Activated T-cell treated with anti-CD3 and anti-CD28 coated beads for 48 hours (primary cell): ENCODE data around the gene TRPC4AP.

Source experiments
- DNase-seq: peaks from one replicate; pipeline ENCODE4 v3.0.0-alpha.2; 2020; ENCODE audit warnings: low read depth

Gene TRPC4AP

DNA sequence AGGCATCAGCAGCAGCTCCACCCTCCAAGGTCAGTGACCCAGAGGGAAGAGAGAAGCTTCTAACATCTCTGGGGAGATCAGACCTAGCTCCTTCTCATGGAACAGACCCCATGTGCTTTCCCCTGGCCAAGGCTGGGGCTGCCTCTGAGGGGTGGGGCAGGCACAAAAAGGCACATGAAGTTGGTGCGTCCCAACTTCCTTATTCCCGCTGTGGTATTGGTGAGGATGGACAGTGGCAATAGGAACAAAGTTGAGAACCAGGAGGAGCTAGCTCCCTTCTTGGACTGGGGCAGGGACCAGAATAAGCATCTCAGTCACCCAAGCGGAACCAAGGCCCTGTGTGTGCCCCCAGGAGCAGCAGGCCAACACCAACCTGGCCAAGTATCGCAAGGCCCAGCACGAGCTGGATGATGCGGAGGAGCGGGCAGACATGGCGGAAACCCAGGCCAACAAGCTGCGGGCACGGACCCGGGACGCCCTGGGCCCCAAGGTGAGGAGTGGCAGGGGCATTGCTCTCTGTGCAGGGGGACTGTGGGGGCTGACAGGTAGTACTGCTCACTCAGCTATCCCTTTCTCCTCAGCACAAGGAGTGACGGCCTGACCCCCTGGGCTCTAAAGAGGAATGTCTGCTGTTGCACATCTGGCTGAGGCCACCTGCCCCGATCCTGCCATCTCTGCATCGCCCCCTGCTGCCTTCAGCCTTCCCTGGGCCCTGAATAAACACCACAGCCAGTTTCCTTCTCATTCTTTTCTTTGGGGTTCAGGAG, 90.8 kb downstream of the TRPC4AP start:
- no peak for DNase-seq

DNA sequence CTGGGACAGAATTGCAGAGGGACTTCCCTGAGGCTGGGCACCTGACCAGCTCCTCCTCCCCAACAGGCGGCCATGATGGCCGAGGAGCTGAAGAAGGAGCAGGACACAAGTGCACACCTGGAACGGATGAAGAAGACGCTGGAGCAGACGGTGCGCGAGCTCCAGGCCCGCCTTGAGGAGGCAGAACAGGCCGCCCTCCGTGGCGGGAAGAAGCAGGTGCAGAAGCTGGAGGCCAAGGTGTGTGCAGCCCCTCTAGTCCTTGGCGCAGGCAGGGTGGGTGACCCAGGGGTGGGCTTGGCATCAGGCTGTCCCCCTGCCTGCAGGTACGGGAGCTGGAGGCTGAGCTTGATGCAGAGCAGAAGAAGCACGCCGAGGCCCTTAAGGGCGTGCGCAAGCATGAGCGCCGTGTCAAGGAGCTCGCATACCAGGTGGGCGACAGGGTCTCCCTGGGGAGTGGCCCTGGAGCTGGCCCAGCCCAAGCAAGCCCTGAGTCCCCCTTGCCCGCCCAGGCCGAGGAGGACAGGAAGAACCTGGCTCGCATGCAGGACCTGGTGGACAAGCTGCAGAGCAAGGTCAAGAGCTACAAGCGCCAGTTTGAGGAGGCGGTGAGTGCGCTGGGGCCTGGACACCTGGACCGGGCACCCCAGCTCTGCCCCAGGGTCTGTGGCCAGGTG, 91.5 kb downstream of the TRPC4AP start:
- no peak for DNase-seq

DNA sequence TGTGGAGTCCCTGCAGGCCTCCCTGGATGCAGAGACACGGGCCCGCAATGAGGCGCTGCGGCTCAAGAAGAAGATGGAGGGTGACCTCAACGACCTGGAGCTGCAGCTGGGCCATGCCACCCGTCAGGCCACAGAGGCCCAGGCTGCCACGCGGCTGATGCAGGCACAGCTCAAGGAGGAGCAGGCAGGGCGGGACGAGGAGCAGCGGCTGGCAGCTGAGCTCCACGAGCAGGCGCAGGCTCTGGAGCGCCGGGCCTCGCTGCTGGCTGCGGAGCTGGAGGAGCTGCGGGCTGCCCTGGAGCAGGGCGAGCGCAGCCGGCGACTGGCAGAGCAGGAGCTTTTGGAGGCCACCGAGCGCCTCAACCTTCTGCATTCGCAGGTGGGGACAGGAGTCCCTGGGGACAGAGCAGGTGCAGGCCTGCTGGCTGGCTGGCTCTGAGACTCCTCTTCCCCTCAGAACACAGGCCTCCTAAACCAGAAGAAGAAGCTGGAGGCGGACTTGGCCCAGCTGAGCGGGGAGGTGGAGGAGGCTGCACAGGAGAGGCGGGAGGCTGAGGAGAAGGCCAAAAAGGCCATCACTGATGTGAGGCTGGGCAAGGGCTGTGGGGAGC, 92.2 kb downstream of the TRPC4AP start:
- DNase-seq, result no peak

DNA sequence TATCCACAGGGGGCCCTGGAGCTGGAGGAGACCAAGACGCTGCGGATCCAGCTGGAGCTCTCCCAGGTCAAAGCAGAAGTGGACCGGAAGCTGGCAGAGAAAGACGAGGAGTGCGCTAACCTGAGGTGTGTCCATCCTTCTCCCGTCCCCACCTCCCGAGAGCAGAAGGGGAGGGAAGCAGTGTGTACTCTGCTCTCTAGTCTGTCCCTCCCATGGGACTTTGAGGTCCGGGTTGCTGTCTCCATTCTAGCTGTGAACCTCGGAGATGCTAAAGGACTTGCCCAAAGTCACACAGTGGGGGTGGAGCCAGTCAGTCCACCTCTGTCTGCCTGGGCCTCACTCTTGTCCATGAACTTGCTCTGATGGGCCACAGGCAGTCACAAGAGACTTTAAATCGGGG, 92.8 kb downstream of the TRPC4AP start:
- no peak for DNase-seq

DNA sequence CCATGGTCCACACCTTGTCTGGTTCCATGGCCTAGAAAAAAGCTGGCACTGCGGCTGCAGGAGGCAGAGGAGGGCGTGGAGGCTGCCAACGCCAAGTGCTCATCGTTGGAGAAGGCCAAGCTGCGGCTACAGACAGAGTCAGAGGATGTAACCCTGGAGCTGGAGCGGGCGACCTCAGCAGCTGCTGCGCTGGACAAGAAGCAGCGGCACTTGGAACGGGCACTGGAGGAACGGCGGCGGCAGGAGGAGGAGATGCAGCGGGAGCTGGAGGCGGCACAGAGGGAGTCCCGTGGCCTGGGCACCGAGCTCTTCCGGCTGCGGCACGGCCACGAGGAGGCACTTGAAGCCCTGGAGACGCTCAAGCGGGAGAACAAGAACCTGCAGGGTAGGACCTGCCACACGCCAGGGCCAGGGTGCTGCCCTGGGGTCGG, 93.6 kb downstream of the TRPC4AP start:
- no peak for DNase-seq

DNA sequence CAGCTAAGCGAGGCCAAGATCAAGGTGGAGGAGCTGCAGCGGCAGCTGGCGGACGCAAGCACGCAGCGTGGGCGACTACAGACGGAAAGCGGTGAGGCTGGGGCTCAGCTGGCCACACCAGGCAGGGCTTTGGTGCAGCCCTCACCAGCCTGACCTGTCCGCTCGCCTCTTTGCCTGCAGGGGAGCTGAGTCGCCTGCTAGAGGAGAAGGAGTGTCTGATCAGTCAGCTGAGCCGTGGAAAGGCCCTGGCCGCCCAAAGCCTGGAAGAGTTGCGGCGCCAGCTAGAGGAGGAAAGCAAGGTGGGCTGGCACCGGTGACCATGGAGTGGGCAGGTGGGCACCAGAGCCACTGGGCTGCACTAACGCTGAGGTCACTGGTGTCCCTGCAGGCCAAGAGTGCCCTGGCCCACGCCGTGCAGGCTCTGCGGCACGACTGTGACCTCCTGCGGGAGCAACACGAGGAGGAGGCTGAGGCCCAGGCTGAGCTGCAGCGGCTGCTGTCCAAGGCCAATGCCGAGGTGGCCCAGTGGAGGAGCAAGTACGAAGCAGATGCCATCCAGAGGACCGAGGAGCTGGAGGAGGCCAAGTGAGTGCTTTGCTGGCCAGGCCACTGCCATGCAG, 94.2 kb downstream of the TRPC4AP start:
- no peak for DNase-seq

DNA sequence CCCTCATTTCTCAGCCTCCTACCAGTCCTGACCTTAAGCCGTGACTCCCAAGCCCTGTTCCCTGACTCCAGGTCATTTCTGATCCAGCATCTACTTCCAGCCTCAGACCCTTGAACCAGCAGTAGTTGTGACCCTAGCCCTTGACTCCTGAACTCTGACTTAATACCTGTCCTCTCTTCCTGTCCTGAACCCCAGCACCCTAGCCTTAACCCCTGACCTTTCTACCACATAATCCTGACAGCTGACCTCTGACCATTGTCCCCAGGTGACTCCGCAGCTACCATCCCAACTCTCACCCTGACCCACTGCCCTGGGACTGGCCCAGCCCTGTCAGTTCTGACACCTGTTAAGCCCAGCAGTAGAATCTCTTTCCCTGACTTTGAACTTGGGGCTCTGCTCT, 94.8 kb downstream of the TRPC4AP start:
- DNase-seq, result no peak

DNA sequence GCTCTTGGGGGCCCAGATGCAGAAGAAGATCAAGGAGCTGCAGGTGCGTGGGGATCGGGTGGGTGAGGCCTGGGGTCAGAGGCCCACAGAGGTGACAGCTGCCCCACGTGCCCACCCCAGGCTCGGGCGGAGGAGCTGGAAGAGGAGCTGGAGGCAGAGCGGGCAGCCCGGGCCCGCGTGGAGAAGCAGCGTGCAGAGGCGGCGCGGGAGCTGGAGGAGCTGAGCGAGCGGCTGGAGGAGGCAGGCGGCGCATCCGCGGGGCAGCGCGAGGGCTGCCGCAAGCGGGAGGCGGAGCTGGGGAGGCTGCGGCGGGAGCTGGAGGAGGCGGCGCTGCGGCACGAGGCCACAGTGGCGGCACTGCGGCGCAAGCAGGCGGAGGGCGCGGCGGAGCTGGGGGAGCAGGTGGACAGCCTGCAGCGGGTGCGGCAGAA, 95.5 kb downstream of the TRPC4AP start:
- no peak for DNase-seq

DNA sequence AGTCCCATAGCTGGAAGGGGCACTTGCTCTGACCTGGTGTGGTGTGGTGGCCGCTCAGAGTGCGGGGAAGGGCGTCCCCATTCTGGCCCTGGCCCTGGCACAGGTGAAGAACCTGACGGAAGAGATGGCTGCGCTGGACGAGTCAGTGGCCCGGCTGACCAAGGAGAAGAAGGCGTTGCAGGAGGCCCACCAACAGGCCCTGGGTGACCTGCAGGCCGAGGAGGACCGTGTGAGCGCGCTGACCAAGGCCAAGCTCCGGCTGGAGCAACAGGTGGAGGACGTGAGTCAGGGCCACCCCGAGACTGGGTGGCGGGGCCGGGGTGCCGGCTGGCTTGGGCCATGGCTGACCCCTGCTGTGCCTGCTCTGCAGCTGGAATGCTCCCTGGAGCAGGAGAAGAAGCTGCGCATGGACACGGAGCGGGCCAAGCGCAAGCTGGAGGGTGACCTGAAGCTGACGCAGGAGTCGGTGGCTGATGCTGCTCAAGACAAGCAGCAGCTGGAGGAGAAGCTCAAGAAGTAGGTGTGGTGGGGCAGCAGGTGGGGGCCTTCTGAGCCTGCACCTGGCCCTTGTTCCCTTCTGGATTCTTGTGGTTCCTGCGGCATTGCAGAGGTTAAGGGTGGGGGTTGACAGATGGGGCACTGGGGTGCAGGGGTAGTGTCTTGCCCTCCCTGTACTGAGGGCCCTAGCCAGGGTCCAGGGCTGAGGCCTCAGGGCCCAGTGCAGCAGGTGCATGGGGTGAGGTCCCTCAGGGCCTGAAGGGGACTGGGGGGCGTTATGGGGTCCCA, 96.2 kb downstream of the TRPC4AP start:
- DNase-seq, result no peak

DNA sequence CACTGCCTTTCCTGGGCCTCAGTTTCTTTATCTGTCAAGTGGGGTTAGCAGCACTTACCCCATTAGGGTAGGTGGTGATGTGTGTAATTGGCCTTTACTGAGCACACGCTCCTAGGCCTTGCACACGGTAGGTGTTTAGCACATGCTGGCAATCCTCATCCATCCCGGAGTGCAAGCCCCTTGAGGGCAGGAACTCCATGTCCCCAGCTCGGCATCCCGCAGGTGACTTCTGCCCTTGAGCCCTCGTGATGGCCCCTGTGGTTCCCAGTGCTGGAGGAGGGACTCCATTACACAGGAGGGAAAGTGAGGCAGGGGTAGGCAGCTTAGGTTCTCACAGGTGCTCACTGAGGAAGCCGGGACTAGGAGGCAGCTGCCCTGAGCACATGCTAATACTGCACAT, 96.9 kb downstream of the TRPC4AP start:
- DNase-seq, result no peak

DNA sequence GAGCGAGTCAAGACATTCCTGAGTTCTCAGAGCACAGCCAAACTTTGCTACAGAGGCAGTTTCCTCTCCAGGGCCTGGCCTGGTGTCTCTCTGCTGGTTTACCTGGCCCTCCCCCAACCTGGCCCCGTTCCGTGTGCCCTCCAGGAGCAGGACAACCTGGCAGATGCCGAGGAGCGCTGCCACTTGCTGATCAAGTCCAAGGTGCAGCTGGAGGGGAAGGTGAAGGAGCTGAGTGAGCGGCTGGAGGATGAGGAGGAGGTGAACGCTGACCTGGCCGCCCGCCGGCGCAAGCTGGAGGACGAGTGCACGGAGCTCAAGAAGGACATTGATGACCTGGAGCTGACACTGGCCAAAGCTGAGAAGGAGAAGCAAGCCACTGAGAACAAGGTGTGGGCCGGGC, 97.4 kb downstream of the TRPC4AP start:
- no peak for DNase-seq

DNA sequence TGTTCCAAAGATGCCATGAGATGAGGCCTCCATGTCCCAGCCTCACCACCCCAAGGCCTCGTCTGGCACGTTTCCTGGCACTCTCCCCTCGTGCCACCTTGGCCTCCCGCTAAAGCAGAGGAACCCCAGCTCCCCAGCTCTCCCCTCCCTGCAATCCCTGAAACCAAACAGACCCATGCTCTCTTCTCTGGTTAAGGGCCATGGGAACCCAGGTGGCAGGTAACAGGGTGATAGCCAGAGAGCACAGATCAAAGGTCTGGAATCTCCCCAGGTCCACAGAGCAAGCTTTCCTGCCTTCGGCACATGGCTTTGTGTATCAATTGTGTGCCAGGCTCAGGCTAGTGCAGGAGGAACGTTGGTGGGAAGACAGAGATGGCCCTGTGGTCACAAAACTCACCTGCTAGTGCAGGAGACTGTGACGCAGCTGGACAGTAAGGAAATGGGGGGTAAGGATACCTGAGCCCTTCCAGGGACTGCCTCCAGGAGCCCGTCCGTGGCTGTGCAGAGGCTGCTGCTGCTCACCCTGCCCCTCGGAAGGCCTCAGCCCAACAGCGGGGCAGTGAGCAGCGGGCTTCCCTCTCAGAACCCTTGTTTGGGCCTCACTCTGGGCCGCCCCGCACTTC, 98.0 kb downstream of the TRPC4AP start:
- DNase-seq, result no peak

DNA sequence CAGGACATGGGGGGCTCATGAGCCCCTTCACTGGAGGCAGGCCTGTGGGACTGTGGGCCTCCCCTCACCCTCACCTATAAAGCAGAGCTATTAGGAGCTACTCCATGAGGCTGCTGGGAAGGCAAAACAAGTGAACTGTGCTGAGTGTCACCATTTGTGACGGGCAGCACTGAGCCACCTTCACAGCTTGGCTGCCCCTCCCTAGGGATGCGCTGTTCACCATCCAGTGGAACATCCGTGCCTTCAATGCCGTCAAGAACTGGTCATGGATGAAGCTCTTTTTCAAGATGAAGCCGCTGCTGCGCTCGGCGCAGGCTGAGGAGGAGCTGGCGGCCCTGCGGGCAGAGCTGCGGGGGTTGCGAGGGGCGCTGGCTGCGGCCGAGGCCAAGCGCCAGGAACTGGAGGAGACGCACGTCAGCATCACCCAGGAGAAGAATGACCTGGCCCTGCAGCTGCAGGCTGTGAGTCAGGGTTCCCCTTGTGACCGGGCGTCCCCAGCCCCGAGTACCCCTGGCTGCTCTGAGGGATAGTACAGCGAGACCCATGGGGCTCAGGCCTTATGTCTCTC, 98.6 kb downstream of the TRPC4AP start:
- no peak for DNase-seq

DNA sequence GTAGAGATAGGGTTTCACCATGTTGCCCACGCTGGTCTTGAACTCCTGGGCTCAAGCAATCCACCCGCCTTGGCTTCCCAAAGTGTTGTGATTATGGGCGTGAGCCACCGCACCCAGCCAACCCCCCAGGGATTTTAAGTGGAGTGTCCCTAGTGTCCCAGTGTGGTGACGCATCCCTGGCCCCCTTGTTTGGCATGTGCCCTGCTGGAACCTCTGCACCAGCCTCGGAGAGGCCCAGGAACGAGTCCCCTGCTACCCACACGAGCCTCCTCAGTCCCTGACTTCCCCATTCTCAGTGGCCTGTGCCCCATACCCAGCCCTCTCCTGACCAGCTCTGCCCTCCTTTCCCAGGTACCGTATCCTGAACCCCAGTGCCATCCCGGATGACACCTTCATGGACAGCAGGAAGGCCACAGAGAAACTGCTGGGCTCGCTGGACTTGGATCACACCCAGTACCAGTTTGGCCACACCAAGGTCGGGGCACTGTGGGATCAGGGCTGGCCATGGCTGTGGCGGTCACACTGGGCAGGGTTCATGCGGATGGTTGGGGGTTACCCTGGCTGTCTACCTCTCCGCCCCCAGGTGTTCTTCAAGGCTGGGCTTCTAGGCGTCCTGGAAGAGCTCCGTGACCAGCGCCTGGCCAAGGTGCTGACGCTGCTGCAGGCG, 99.7 kb downstream of the TRPC4AP start:
- DNase-seq, result no peak

DNA sequence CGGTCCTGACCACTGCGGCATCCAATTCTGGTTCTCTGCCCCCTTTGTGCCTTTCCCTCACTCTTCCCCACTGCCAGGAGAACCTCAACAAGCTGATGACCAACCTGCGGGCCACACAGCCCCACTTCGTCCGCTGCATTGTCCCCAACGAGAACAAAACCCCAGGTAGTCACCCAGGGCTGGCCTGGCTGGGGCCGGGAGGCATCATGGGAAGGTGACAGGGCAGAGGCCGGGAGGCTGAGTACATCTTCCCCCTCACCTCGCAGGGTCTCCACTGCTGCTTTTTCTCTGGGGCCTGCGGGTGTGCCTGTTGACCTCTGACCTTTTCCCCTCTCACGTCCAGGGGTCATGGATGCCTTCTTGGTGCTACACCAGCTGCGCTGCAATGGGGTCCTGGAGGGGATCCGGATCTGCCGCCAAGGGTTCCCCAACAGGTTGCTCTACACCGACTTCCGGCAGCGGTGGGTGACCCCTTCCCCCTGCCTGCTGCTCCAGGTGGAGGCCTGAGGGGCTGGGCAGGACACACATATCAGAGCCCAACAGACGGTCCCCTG, 101.9 kb downstream of the TRPC4AP start:
- DNase-seq, result no peak

DNA sequence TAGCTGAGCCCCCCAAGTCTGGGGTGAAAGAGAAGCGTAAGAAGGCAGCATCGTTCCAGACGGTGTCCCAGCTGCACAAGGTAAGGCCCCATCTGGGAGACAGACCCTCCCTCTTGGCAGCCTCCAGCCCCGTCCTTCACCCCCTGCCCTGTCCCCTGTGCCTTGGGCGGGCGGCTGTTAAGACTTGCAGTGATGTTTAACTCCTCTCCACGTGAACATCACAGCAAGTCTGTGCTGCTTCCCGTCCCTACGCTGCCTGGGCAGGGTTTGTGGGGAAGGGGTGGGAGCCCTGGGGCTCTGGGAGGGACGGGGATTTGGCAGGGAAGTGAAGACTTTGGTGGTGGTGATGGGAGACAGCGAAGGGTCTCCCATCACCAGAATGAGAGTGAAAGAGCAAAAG, 102.4 kb downstream of the TRPC4AP start:
- no peak for DNase-seq

DNA sequence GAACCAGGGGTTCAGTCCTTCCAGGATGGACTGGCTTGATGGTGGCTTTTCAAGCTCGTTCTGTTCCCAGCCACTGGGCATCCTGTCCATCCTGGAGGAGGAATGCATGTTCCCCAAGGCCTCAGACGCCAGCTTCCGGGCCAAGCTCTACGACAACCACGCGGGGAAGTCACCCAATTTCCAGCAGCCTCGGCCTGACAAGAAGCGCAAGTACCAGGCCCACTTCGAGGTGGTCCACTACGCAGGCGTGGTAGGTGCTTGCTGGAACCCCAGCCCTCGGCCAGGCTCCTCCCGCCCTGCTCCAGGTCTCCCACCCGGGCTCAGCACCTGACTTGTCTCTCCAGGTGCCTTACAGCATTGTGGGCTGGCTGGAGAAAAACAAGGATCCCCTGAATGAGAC, 102.9 kb downstream of the TRPC4AP start:
- DNase-seq, result no peak

DNA sequence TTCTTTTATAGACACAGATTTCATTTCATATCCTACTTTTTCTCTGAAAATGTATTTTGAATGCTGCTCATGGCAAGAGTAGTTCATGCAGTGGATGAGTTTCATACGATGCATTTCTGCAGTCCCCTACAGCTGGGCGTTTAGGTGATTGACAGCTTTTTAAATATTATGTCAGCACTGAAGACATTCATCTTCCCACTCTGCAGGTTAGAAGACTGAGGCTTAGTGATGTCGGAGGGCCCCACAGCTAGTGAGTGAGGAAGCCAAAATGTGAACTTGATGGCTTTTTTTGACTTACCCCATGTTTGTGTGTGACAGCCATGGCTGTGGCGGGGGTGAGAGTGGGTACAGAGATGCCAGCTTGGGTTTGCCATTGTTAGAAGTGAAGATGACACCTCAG, 103.5 kb downstream of the TRPC4AP start:
- no peak for DNase-seq

DNA sequence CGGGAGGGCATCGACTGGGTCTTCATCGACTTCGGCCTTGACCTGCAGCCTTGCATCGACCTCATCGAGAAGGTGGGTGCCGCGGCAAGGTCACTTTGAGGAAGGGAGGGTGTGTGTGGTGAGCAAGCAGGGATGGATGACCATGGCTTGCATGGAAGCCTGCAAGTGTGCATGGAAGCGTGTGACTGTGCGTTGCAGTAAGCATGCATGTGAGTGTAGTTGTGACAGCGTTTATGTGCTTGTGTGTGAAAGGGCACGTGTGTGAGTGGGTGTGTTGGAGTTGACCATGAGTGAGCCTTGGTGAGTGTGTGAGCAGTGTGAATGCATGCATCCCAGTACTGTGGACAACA, 104.4 kb downstream of the TRPC4AP start:
- DNase-seq, result no peak
